ENCODE results near the gene DHX16.

DNA sequence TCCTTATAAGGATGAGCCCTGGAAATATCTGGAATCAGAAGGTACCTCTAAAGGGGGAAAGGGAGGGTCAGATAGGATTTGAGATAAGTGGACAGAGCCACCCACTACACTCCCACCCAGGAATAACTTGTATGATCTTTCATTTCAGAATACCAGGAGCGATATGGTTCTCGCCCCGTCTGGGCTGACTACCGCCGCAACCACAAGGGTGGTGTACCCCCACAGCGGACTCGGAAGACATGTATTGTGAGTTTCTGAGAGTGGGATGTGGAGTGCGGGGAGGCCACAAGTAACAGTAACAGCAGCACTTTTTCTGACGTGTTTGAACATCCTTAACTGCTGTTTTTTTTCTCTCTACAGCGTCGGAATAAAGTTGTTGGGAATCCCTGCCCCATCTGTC, 53.2 kb downstream of the DHX16 start:
- TF ChIP-seq, protein P1, sequence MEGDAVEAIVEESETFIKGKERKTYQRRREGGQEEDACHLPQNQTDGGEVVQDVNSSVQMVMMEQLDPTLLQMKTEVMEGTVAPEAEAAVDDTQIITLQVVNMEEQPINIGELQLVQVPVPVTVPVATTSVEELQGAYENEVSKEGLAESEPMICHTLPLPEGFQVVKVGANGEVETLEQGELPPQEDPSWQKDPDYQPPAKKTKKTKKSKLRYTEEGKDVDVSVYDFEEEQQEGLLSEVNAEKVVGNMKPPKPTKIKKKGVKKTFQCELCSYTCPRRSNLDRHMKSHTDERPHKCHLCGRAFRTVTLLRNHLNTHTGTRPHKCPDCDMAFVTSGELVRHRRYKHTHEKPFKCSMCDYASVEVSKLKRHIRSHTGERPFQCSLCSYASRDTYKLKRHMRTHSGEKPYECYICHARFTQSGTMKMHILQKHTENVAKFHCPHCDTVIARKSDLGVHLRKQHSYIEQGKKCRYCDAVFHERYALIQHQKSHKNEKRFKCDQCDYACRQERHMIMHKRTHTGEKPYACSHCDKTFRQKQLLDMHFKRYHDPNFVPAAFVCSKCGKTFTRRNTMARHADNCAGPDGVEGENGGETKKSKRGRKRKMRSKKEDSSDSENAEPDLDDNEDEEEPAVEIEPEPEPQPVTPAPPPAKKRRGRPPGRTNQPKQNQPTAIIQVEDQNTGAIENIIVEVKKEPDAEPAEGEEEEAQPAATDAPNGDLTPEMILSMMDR (conservative IDR thresholded peaks at IDR 0.05; ENCODE audit: low read depth, low read length), result no peak
- no peak for TF ChIP-seq EZH2 (IDR thresholded peaks at IDR 0.05; ENCODE audit: borderline replicate concordance, low read depth, low read length, poor library complexity, severe bottlenecking)

Measured in A673 (cell line).